ENCODE results near the gene DPP10.

Gene DPP10

DNA sequence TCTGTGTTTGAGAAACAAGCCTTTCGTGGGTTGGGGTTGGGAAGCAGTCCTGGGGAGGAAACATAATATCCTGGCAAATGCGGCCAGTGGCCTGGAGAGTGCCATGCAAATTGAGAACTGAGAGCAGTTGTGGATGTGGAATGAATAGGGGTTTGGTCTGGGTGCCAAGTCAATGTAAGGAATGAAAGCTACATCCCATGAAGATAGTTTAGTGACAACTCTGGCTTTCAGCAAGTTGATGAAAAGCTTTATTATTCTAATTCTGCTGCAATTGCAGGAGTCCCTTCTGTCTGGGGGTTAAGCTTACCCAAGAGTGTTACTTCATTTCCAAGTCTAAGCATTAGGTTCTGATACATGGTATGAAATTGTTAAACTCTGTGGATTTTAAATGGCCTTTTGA, 771.6 kb downstream of the DPP10 start:
- Histone ChIP-seq H3K27ac (no peak overlapping the region), H3K9me3 (no peaks in the 10 kb centered on the region), H3K27me3 (no peaks in the 10 kb centered on the region), H3K36me3 (no peaks in the 10 kb centered on the region), H3K4me1 (ENCODE audit: control insufficient read depth in 1 of 2, insufficient read depth in 1 of 2, low read depth in 1 of 2, low read length in 1 of 2) (no peaks in the 10 kb centered on the region), H3K4me3 (ENCODE audit: low read depth in 1 of 2, low read length in 1 of 2) (no peak overlapping the region)
- TF ChIP-seq, protein P1, sequence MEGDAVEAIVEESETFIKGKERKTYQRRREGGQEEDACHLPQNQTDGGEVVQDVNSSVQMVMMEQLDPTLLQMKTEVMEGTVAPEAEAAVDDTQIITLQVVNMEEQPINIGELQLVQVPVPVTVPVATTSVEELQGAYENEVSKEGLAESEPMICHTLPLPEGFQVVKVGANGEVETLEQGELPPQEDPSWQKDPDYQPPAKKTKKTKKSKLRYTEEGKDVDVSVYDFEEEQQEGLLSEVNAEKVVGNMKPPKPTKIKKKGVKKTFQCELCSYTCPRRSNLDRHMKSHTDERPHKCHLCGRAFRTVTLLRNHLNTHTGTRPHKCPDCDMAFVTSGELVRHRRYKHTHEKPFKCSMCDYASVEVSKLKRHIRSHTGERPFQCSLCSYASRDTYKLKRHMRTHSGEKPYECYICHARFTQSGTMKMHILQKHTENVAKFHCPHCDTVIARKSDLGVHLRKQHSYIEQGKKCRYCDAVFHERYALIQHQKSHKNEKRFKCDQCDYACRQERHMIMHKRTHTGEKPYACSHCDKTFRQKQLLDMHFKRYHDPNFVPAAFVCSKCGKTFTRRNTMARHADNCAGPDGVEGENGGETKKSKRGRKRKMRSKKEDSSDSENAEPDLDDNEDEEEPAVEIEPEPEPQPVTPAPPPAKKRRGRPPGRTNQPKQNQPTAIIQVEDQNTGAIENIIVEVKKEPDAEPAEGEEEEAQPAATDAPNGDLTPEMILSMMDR (IDR thresholded peaks at IDR 0.05) = no peak

DNA sequence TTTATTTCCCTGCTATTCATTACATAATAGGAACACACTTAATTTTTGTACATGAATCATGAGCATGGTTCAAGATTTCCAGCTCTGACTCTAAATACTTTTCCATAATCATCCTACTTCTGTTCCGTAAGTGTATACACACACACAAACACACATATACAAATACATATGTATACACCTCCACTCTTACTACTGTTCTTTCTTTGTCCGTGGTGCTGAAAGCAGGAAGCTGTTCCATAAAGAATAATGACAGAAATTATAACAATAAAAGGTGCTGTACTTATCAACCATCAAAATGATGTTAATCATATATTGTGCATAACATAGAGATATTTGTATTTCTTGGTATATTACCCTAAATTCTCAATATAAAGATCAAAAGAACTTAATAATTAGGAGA, 776.9 kb downstream of the DPP10 start:
- TF ChIP-seq, protein P1 (IDR thresholded peaks at IDR 0.05) = no peak
- H3K27ac ChIP-seq = no peak overlapping the region
- no peaks in the 10 kb centered on the region for H3K4me1 ChIP-seq (ENCODE audit: control insufficient read depth in 1 of 2, insufficient read depth in 1 of 2, low read depth in 1 of 2, low read length in 1 of 2)
- no peaks in the 10 kb centered on the region for H3K27me3 ChIP-seq
- no peaks in the 10 kb centered on the region for H3K36me3 ChIP-seq
- no peak overlapping the region for H3K4me3 ChIP-seq (ENCODE audit: low read depth in 1 of 2, low read length in 1 of 2)
- H3K9me3 ChIP-seq = no peaks in the 10 kb centered on the region

GRCh38 chr2:115234186-115234585, 791.7 kb downstream of the DPP10 start:
- Histone ChIP-seq H3K27ac (no peak overlapping the region), H3K4me1 (ENCODE audit: control insufficient read depth in 1 of 2, insufficient read depth in 1 of 2, low read depth in 1 of 2, low read length in 1 of 2) (no peaks in the 10 kb centered on the region), H3K36me3 (no peaks in the 10 kb centered on the region), H3K4me3 (ENCODE audit: low read depth in 1 of 2, low read length in 1 of 2) (no peak overlapping the region), H3K9me3 (no peaks in the 10 kb centered on the region), H3K27me3 (no peaks in the 10 kb centered on the region)
- TF ChIP-seq, protein P1 (IDR thresholded peaks at IDR 0.05) = no peak

DNA sequence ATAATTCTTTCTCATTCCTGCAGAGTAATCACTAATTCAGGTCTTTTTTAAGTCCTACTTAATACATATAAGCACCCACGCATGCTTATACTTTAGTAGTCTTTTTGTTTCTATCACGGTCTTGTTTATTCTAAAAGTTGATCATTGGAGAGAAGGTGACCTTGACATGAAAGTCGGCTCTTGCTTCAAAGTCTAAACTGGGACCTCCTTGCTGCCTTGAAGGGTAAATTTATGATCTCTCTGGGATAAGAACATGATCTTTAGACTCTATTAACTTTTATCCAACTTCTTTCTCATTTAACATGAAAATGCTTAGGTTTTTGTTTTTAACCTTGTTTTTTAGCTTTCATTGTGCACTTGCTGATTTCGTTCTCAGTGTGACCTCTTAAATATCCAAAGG, 792.3 kb downstream of the DPP10 start:
- no peak overlapping the region for H3K27ac ChIP-seq
- no peaks in the 10 kb centered on the region for H3K36me3 ChIP-seq
- H3K9me3 ChIP-seq = no peaks in the 10 kb centered on the region
- H3K27me3 ChIP-seq = no peaks in the 10 kb centered on the region
- no peaks in the 10 kb centered on the region for H3K4me1 ChIP-seq (ENCODE audit: control insufficient read depth in 1 of 2, insufficient read depth in 1 of 2, low read depth in 1 of 2, low read length in 1 of 2)
- H3K4me3 ChIP-seq (ENCODE audit: low read depth in 1 of 2, low read length in 1 of 2) = no peak overlapping the region
- TF ChIP-seq, protein P1 (IDR thresholded peaks at IDR 0.05) = no peak

DNA sequence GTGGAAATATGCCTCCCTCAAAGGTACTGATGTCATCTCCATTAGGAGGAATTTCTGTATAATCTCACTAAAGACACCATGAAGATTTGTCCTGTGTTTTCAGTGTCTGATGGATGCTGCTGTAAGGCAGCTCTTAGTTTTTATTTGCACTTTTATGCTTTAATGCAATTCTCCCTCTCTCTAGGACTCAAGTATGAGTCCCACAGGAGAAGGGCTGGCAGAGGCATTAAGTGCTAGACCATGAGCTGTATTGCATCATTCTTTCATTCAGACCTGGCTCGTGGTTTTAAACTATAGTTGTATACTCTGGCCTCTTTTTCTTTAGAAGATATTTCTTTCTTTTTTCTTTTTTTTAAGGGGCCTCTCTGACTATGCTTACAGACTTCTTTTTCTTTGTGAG, 805.6 kb downstream of the DPP10 start:
- H3K4me3 ChIP-seq (ENCODE audit: low read depth in 1 of 2, low read length in 1 of 2) = no peak overlapping the region
- H3K36me3 ChIP-seq = no peaks in the 10 kb centered on the region
- H3K27me3 ChIP-seq = no peaks in the 10 kb centered on the region
- no peak overlapping the region for H3K27ac ChIP-seq
- TF ChIP-seq, protein P1 (IDR thresholded peaks at IDR 0.05) = no peak
- H3K4me1 ChIP-seq (ENCODE audit: control insufficient read depth in 1 of 2, insufficient read depth in 1 of 2, low read depth in 1 of 2, low read length in 1 of 2) = no peaks in the 10 kb centered on the region
- no peaks in the 10 kb centered on the region for H3K9me3 ChIP-seq

DNA sequence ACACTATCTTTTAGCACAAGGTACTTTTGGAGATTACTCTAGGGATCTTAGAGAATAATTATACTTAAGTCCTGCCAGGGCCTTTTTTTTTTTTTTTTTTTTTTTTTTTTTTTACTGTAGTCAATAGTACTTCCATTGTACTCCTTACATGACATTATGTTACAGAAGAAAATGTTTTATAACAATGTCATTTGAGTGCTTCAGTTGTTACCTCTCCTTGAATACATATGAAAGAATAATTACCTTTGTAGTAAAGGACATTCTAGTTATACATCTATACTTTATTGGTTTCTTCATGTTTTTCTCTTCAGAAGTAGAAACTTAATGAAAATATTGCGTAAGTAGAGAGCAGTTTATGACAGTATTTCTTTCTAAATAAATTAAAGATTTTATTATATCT, 834.9 kb downstream of the DPP10 start:
- Histone ChIP-seq H3K27ac (no peak overlapping the region), H3K4me3 (ENCODE audit: low read depth in 1 of 2, low read length in 1 of 2) (no peak overlapping the region)

More for the DNA sequence above, 834.9 kb downstream of the DPP10 start:
- H3K36me3 ChIP-seq = no peaks in the 10 kb centered on the region
- H3K27me3 ChIP-seq = no peaks in the 10 kb centered on the region
- no peaks in the 10 kb centered on the region for H3K9me3 ChIP-seq
- no peaks in the 10 kb centered on the region for H3K4me1 ChIP-seq (ENCODE audit: control insufficient read depth in 1 of 2, insufficient read depth in 1 of 2, low read depth in 1 of 2, low read length in 1 of 2)
- TF ChIP-seq, protein P1 (IDR thresholded peaks at IDR 0.05) = no peak

Data from neutrophil (primary cell).